ENCODE results near the gene FIGLA.
"Not testable (repeated sequence)": the region's sequence is repeated elsewhere in the genome, so short reads cannot be mapped to it uniquely, and the experiment has no call there.

The FIGLA gene

GRCh38 chr2:70748002-70748784, 42.2 kb downstream of the FIGLA start:
- WGBS, 2 experiments = 33 to 48% methylated on average over 1 of the region's 1 CpG
- Histone ChIP-seq H3K36me3 (ENCODE audit: control insufficient read depth, insufficient read depth, low read length) (no peaks in the 10 kb centered on the region), H3K9me3 (ENCODE audit: control insufficient read depth, low read length) (no peaks in the 10 kb centered on the region), H3K27ac (ENCODE audit: insufficient read depth, low read depth, low read length, poor library complexity, severe bottlenecking) (no peak overlapping the region), H3K27me3 (ENCODE audit: control insufficient read depth, insufficient read depth, low read length, poor library complexity, severe bottlenecking) (no peaks in the 10 kb centered on the region), H3K4me3 (ENCODE audit: insufficient read depth, low read depth, low read length) (no peak overlapping the region), H3K4me1 (ENCODE audit: control insufficient read depth, insufficient read depth, low read length) (peaks cover 13% of the 10 kb centered on the region)

GRCh38 chr2:70747284-70747683, 43.2 kb downstream of the FIGLA start:
- Histone ChIP-seq H3K4me3 (ENCODE audit: insufficient read depth, low read depth, low read length) (no peak overlapping the region), H3K27ac (ENCODE audit: insufficient read depth, low read depth, low read length, poor library complexity, severe bottlenecking) (no peak overlapping the region), H3K9me3 (ENCODE audit: control insufficient read depth, low read length) (no peaks in the 10 kb centered on the region), H3K36me3 (ENCODE audit: control insufficient read depth, insufficient read depth, low read length) (no peaks in the 10 kb centered on the region), H3K27me3 (ENCODE audit: control insufficient read depth, insufficient read depth, low read length, poor library complexity, severe bottlenecking) (no peaks in the 10 kb centered on the region), H3K4me1 (ENCODE audit: control insufficient read depth, insufficient read depth, low read length) (peaks cover 13% of the 10 kb centered on the region)
- 94 to 99% methylated on average over 3 of the region's 3 CpGs for WGBS, 2 experiments

GRCh38 chr2:70746094-70746974, 44.1 kb downstream of the FIGLA start:
- Histone ChIP-seq H3K4me3 (ENCODE audit: insufficient read depth, low read depth, low read length) (no peak overlapping the region), H3K27me3 (ENCODE audit: control insufficient read depth, insufficient read depth, low read length, poor library complexity, severe bottlenecking) (no peaks in the 10 kb centered on the region), H3K4me1 (ENCODE audit: control insufficient read depth, insufficient read depth, low read length) (peaks cover 19% of the 10 kb centered on the region), H3K36me3 (ENCODE audit: control insufficient read depth, insufficient read depth, low read length) (no peaks in the 10 kb centered on the region), H3K27ac (ENCODE audit: insufficient read depth, low read depth, low read length, poor library complexity, severe bottlenecking) (peak overlapping the region; percentile 50), H3K9me3 (ENCODE audit: control insufficient read depth, low read length) (no peaks in the 10 kb centered on the region)
- WGBS, 2 experiments = 46 to 47% methylated on average over 4 to 5 of the region's 5 CpGs

GRCh38 chr2:70745276-70745825, 45.1 kb downstream of the FIGLA start:
- Histone ChIP-seq H3K36me3 (ENCODE audit: control insufficient read depth, insufficient read depth, low read length) (no peaks in the 10 kb centered on the region), H3K27ac (ENCODE audit: insufficient read depth, low read depth, low read length, poor library complexity, severe bottlenecking) (peak overlapping the region; percentile 50), H3K9me3 (ENCODE audit: control insufficient read depth, low read length) (no peaks in the 10 kb centered on the region), H3K4me1 (ENCODE audit: control insufficient read depth, insufficient read depth, low read length) (peaks cover 25% of the 10 kb centered on the region), H3K27me3 (ENCODE audit: control insufficient read depth, insufficient read depth, low read length, poor library complexity, severe bottlenecking) (no peaks in the 10 kb centered on the region), H3K4me3 (ENCODE audit: insufficient read depth, low read depth, low read length) (no peak overlapping the region)
- WGBS, 2 experiments = 69 to 84% methylated on average over 2 to 3 of the region's 3 CpGs

- Histone ChIP-seq H3K36me3 (ENCODE audit: control insufficient read depth, insufficient read depth, low read length) (no peaks in the 10 kb centered on the region), H3K4me3 (ENCODE audit: insufficient read depth, low read depth, low read length) (no peak overlapping the region), H3K27me3 (ENCODE audit: control insufficient read depth, insufficient read depth, low read length, poor library complexity, severe bottlenecking) (no peaks in the 10 kb centered on the region), H3K4me1 (ENCODE audit: control insufficient read depth, insufficient read depth, low read length) (peaks cover 25% of the 10 kb centered on the region), H3K9me3 (ENCODE audit: control insufficient read depth, low read length) (no peaks in the 10 kb centered on the region), H3K27ac (ENCODE audit: insufficient read depth, low read depth, low read length, poor library complexity, severe bottlenecking) (no peak overlapping the region)
- 63 to 76% methylated on average over 3 of the region's 3 CpGs for WGBS, 2 experiments
These were observed 46.0 kb downstream of the FIGLA start for GRCh38 chr2:70744397-70744796.

GRCh38 chr2:70743677-70744076, 46.8 kb downstream of the FIGLA start:
- Histone ChIP-seq H3K4me3 (ENCODE audit: insufficient read depth, low read depth, low read length) (no peak overlapping the region), H3K9me3 (ENCODE audit: control insufficient read depth, low read length) (no peaks in the 10 kb centered on the region), H3K4me1 (ENCODE audit: control insufficient read depth, insufficient read depth, low read length) (peaks cover 25% of the 10 kb centered on the region), H3K27me3 (ENCODE audit: control insufficient read depth, insufficient read depth, low read length, poor library complexity, severe bottlenecking) (no peaks in the 10 kb centered on the region), H3K36me3 (ENCODE audit: control insufficient read depth, insufficient read depth, low read length) (no peaks in the 10 kb centered on the region), H3K27ac (ENCODE audit: insufficient read depth, low read depth, low read length, poor library complexity, severe bottlenecking) (no peak overlapping the region)

GRCh38 chr2:70743068-70743467, 47.4 kb downstream of the FIGLA start:
- 94 to 100% methylated on average over 4 of the region's 4 CpGs for WGBS, 2 experiments
- no peak overlapping the region for H3K4me3 ChIP-seq (ENCODE audit: insufficient read depth, low read depth, low read length)
- no peak overlapping the region for H3K27ac ChIP-seq (ENCODE audit: insufficient read depth, low read depth, low read length, poor library complexity, severe bottlenecking)
- peaks cover 25% of the 10 kb centered on the region for H3K4me1 ChIP-seq (ENCODE audit: control insufficient read depth, insufficient read depth, low read length)
- H3K27me3 ChIP-seq (ENCODE audit: control insufficient read depth, insufficient read depth, low read length, poor library complexity, severe bottlenecking) = no peaks in the 10 kb centered on the region
- no peaks in the 10 kb centered on the region for H3K36me3 ChIP-seq (ENCODE audit: control insufficient read depth, insufficient read depth, low read length)
- H3K9me3 ChIP-seq (ENCODE audit: control insufficient read depth, low read length) = no peaks in the 10 kb centered on the region

- not testable (repeated sequence) for H3K9me3 ChIP-seq (ENCODE audit: control insufficient read depth, low read length); H3K27ac ChIP-seq (ENCODE audit: insufficient read depth, low read depth, low read length, poor library complexity, severe bottlenecking); H3K36me3 ChIP-seq (ENCODE audit: control insufficient read depth, insufficient read depth, low read length); H3K4me3 ChIP-seq (ENCODE audit: insufficient read depth, low read depth, low read length); H3K27me3 ChIP-seq (ENCODE audit: control insufficient read depth, insufficient read depth, low read length, poor library complexity, severe bottlenecking)
- 33 to 40% methylated on average over 1 of the region's 1 CpG for WGBS, 2 experiments
- peaks cover 32% of the 10 kb centered on the region for H3K4me1 ChIP-seq (ENCODE audit: control insufficient read depth, insufficient read depth, low read length)
These were observed 51.0 kb downstream of the FIGLA start for GRCh38 chr2:70739492-70739891.

- WGBS, 2 experiments = 91 to 95% methylated on average over 2 of the region's 2 CpGs
These were observed 52.3 kb downstream of the FIGLA start for GRCh38 chr2:70738159-70738558.

GRCh38 chr2:70735071-70735470, 55.4 kb downstream of the FIGLA start:
- H3K4me1 ChIP-seq (ENCODE audit: control insufficient read depth, insufficient read depth, low read length) = peaks cover 47% of the 10 kb centered on the region
- H3K4me3 ChIP-seq (ENCODE audit: insufficient read depth, low read depth, low read length) = no peak overlapping the region
- no peaks in the 10 kb centered on the region for H3K36me3 ChIP-seq (ENCODE audit: control insufficient read depth, insufficient read depth, low read length)
- H3K9me3 ChIP-seq (ENCODE audit: control insufficient read depth, low read length) = no peaks in the 10 kb centered on the region
- no peaks in the 10 kb centered on the region for H3K27me3 ChIP-seq (ENCODE audit: control insufficient read depth, insufficient read depth, low read length, poor library complexity, severe bottlenecking)
- H3K27ac ChIP-seq (ENCODE audit: insufficient read depth, low read depth, low read length, poor library complexity, severe bottlenecking) = no peak overlapping the region
- 26 to 33% methylated on average over 1 to 2 of the region's 2 CpGs for WGBS, 2 experiments

More at GRCh38 chr2:70738159-70738558, 52.3 kb downstream of the FIGLA start:
- Histone ChIP-seq H3K4me3 (ENCODE audit: insufficient read depth, low read depth, low read length) (no peak overlapping the region), H3K4me1 (ENCODE audit: control insufficient read depth, insufficient read depth, low read length) (peaks cover 42% of the 10 kb centered on the region), H3K27ac (ENCODE audit: insufficient read depth, low read depth, low read length, poor library complexity, severe bottlenecking) (no peak overlapping the region), H3K9me3 (ENCODE audit: control insufficient read depth, low read length) (no peaks in the 10 kb centered on the region), H3K27me3 (ENCODE audit: control insufficient read depth, insufficient read depth, low read length, poor library complexity, severe bottlenecking) (no peaks in the 10 kb centered on the region), H3K36me3 (ENCODE audit: control insufficient read depth, insufficient read depth, low read length) (no peaks in the 10 kb centered on the region)

Data from ectodermal cell (in vitro differentiated cells).